ENCODE data around the gene SMARCD2.

- TF ChIP-seq, protein P1, sequence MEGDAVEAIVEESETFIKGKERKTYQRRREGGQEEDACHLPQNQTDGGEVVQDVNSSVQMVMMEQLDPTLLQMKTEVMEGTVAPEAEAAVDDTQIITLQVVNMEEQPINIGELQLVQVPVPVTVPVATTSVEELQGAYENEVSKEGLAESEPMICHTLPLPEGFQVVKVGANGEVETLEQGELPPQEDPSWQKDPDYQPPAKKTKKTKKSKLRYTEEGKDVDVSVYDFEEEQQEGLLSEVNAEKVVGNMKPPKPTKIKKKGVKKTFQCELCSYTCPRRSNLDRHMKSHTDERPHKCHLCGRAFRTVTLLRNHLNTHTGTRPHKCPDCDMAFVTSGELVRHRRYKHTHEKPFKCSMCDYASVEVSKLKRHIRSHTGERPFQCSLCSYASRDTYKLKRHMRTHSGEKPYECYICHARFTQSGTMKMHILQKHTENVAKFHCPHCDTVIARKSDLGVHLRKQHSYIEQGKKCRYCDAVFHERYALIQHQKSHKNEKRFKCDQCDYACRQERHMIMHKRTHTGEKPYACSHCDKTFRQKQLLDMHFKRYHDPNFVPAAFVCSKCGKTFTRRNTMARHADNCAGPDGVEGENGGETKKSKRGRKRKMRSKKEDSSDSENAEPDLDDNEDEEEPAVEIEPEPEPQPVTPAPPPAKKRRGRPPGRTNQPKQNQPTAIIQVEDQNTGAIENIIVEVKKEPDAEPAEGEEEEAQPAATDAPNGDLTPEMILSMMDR (conservative IDR thresholded peaks at IDR 0.05; ENCODE audit: low read length): no peak
- TF ChIP-seq EZH2phosphoT487 (IDR thresholded peaks at IDR 0.05; ENCODE audit: borderline replicate concordance, low read depth, low read length): no peak
Observed at GRCh38 chr17:63831505-63831904, 11.0 kb downstream of the SMARCD2 start.

Data from OCI-LY7 (cell line).